Caco-2 (cell line): Measurements from ENCODE around the gene H1-8. TPM values are rescaled to one million over a fixed set of nuclear protein-coding genes. Genes with fewer than 3 reads are reported as not detected.

ENCODE experiments used
- BruUV-seq: library from RNA; stranded (reverse); fragments of 400-500 nt; replicated peaks from 2 replicates; lab custom pipeline; 2021; lab: Mats Ljungman, UMichigan
- CTCF ChIA-PET: fragments of 300-600 bp; sonication (Branson Sonifier 250); formaldehyde crosslinking; loops from one replicate; lab custom pipeline; 2022; ENCODE audit warnings: antibody characterized with exemption; lab: Charles Lee
- POLR2A ChIA-PET: fragments of 300-600 bp; sonication (Branson Sonifier 250); formaldehyde crosslinking; loops from one replicate; lab custom pipeline; 2022; ENCODE audit warnings: antibody characterized with exemption; lab: Charles Lee
- DNase-seq, 2 experiments: peaks; one replicate each; pipeline versions ENCODE4 v3.0.0 to v3.0.0-alpha.2; 2020 to 2022
- H3K27me3 ChIP-seq: replicated peaks from 2 replicates; pipeline ENCODE4 v1.6.0; 2011; ENCODE audit warnings: low read length; ENCODE audit not compliant: control insufficient read depth, insufficient read depth
- H3K36me3 ChIP-seq: 2 replicates; pipeline ENCODE4 v1.5.1; 2011; ENCODE audit warnings: low read length; ENCODE audit not compliant: control insufficient read depth, insufficient read depth
- H3K4me1 ChIP-seq: fragments of 250-450 bp; sonication (Bioruptor Pico); 2 replicates; pipeline ENCODE4 v1.5.1; 2020; ENCODE audit warnings: mild to moderate bottlenecking
- H3K4me3 ChIP-seq: 2 replicates; pipeline ENCODE4 v1.5.1; 2011; ENCODE audit warnings: low read depth, mild to moderate bottlenecking, control low read depth, low read length
- H3K9me3 ChIP-seq: fragments of 250-450 bp; sonication (Bioruptor Pico); 2 replicates; pipeline ENCODE4 v1.5.1; 2020; ENCODE audit warnings: mild to moderate bottlenecking, moderate library complexity
- H3K27ac Mint-ChIP-seq: one replicate; pipeline ENCODE4 v1.8.0; 2022; ENCODE audit warnings: mixed read lengths; ENCODE audit not compliant: unreplicated experiment
- H3K27me3 Mint-ChIP-seq: one replicate; pipeline ENCODE4 v1.8.0; 2022; ENCODE audit warnings: mixed read lengths; ENCODE audit not compliant: insufficient read depth, unreplicated experiment
- H3K36me3 Mint-ChIP-seq: one replicate; pipeline ENCODE4 v1.8.0; 2022; ENCODE audit warnings: mild to moderate bottlenecking, mixed read lengths; ENCODE audit not compliant: insufficient read depth, unreplicated experiment
- H3K4me1 Mint-ChIP-seq: one replicate; pipeline ENCODE4 v1.8.0; 2022; ENCODE audit warnings: low read depth, mixed read lengths; ENCODE audit not compliant: unreplicated experiment
- H3K4me3 Mint-ChIP-seq: one replicate; pipeline ENCODE4 v1.8.0; 2022; ENCODE audit warnings: mild to moderate bottlenecking, moderate library complexity, mixed read lengths; ENCODE audit not compliant: unreplicated experiment
- H3K9me3 Mint-ChIP-seq: one replicate; pipeline ENCODE4 v1.8.0; 2022; ENCODE audit warnings: mixed read lengths; ENCODE audit not compliant: unreplicated experiment
- intact Hi-C: fragments of 100-400 bp; cut with micrococcal nuclease; formaldehyde crosslinking; loops from one replicate; pipeline ENCODE4 v1.10.0; 2022; ENCODE audit not compliant: unreplicated experiment
- total RNA-seq: library from RNA; stranded (reverse); gene quantifications from 2 replicates; pipeline ENCODE4 v1.2.3, GENCODE V29; 2022
- TF ChIP-seq, protein P1 (sequence below), 2 experiments: fragments of 200-600 bp in 1 of 2; IDR thresholded peaks; 1 replicate in 1 of 2; 2 replicates in 1 of 2; pipeline versions ENCODE4 v1.5.1 to v1.8.0; 2011 to 2022; ENCODE audit warnings: antibody characterized with exemption in 1 of 2, control low read depth in 1 of 2, inconsistent platforms in 1 of 2, low read depth in 1 of 2, low read length in 1 of 2, mild to moderate bottlenecking in 1 of 2, moderate library complexity in 1 of 2; ENCODE audit not compliant: insufficient read depth in 1 of 2, severe bottlenecking in 1 of 2, unreplicated experiment in 1 of 2

Gene H1-8
- total RNA-seq, 1 experiment from 2014 or later = not detected

DNA sequence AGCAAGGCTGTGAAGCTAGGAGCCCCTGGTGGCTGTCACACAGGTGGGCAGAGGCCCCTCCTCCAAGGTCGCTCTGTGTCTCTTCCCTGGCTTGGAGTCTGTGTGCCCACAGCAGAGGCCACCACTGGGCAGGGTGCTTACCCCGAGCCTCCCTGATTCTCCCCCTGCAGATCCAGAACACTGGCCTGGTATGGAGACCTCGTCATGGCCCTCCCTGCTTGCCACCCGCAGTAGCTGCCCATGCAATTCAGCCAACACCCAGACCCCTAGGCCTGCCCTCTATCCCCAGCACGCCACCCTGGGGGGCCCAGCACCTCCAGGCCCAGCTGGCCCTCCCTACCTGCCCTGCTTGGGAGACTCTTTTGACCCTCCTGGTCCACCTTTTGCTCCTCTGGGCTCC, 20.0 kb upstream of the H1-8 start:
- Mint-ChIP-seq H3K27ac (no peak overlapping the region), H3K9me3 (no peaks in the 10 kb centered on the region), H3K36me3 (no peaks in the 10 kb centered on the region), H3K4me1 (no peaks in the 10 kb centered on the region), H3K4me3 (no peak overlapping the region), H3K27me3 (no peaks in the 10 kb centered on the region)
- Histone ChIP-seq H3K4me3 (no peak overlapping the region), H3K27me3 (no peaks in the 10 kb centered on the region), H3K9me3 (no peaks in the 10 kb centered on the region), H3K36me3 (no peaks in the 10 kb centered on the region), H3K4me1 (no peaks in the 10 kb centered on the region)
- no peak for DNase-seq
- intact Hi-C loops = no loop called here
- BruUV-seq = no TSS peak
- CTCF ChIA-PET = no interaction called here
- POLR2A ChIA-PET = no interaction called here
- TF ChIP-seq, protein P1, sequence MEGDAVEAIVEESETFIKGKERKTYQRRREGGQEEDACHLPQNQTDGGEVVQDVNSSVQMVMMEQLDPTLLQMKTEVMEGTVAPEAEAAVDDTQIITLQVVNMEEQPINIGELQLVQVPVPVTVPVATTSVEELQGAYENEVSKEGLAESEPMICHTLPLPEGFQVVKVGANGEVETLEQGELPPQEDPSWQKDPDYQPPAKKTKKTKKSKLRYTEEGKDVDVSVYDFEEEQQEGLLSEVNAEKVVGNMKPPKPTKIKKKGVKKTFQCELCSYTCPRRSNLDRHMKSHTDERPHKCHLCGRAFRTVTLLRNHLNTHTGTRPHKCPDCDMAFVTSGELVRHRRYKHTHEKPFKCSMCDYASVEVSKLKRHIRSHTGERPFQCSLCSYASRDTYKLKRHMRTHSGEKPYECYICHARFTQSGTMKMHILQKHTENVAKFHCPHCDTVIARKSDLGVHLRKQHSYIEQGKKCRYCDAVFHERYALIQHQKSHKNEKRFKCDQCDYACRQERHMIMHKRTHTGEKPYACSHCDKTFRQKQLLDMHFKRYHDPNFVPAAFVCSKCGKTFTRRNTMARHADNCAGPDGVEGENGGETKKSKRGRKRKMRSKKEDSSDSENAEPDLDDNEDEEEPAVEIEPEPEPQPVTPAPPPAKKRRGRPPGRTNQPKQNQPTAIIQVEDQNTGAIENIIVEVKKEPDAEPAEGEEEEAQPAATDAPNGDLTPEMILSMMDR (IDR thresholded peaks at IDR 0.05; ENCODE audit: insufficient read depth in 1 of 2, low read depth in 1 of 2, low read length in 1 of 2, severe bottlenecking in 1 of 2, unreplicated experiment in 1 of 2) = no peak

DNA sequence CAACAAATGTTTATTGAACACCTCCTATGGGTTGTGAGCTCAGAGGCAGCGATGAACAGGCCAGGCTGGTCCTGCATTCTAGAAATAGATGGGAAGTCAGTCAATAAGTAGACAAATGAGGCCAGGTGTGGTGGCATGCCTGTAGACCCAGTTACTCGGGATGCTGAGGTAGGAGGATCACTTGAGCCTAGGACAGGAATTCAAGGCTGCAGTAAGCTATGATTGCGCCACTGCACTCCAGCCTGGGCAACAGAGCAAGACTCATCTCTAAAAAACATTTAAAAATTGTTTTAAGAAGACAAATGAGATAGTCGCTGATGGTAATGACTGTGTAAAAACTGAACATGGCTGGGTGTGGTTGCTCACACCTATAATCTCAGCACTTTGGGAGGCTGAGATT, 18.9 kb upstream of the H1-8 start:
- intact Hi-C loops = no loop called here
- H3K36me3 ChIP-seq = no peaks in the 10 kb centered on the region
- no peaks in the 10 kb centered on the region for H3K27me3 ChIP-seq
- no peaks in the 10 kb centered on the region for H3K4me1 Mint-ChIP-seq
- TF ChIP-seq, protein P1 (IDR thresholded peaks at IDR 0.05; ENCODE audit: insufficient read depth in 1 of 2, low read depth in 1 of 2, low read length in 1 of 2, severe bottlenecking in 1 of 2, unreplicated experiment in 1 of 2) = no peak
- CTCF ChIA-PET = no interaction called here
- no peaks in the 10 kb centered on the region for H3K4me1 ChIP-seq
- no peaks in the 10 kb centered on the region for H3K9me3 ChIP-seq
- POLR2A ChIA-PET = no interaction called here
- H3K9me3 Mint-ChIP-seq = no peaks in the 10 kb centered on the region
- no peak overlapping the region for H3K4me3 Mint-ChIP-seq
- no peak for DNase-seq
- no TSS peak for BruUV-seq
- no peaks in the 10 kb centered on the region for H3K27me3 Mint-ChIP-seq
- H3K4me3 ChIP-seq = no peak overlapping the region
- no peaks in the 10 kb centered on the region for H3K36me3 Mint-ChIP-seq
- H3K27ac Mint-ChIP-seq = no peak overlapping the region

DNA sequence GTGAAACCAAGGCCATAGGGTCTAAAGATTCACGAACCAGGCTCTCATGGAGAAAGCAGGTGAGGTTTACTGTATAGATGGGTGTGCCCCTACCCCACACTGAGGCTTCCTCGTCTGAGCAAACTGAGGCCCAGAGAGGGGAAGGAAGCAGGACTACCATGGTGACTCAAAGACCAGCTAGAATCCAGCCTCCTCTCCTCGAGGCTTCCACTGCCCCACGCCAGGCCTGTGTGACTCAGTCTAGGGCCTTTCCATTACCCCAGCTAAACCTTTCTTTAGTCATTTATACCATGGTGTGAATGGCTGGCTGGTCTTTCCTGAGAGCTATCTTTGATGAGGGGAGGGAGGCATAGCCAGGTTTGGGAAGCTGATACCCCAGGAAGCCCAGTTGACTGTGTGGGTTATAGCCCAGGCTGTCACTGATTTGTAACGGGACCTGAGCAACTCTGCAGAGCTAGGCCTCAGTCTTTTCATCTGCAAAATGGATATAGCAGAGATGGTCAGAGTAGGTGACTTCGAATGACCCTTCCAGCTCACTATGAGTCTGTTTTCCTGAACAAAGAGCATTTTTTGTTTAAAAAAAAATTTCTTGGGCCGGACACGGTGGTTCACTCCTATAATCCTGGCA, 17.5 kb upstream of the H1-8 start:
- no TSS peak for BruUV-seq
- H3K36me3 ChIP-seq = no peaks in the 10 kb centered on the region
- CTCF ChIA-PET = no interaction called here
- H3K9me3 Mint-ChIP-seq = no peaks in the 10 kb centered on the region
- no peaks in the 10 kb centered on the region for H3K27me3 ChIP-seq
- TF ChIP-seq, protein P1 (IDR thresholded peaks at IDR 0.05; ENCODE audit: insufficient read depth in 1 of 2, low read depth in 1 of 2, low read length in 1 of 2, severe bottlenecking in 1 of 2, unreplicated experiment in 1 of 2) = no peak
- no peaks in the 10 kb centered on the region for H3K4me1 Mint-ChIP-seq
- H3K36me3 Mint-ChIP-seq = no peaks in the 10 kb centered on the region
- peaks cover 6% of the 10 kb centered on the region; the same call in 1 of the 2 replicates for H3K4me1 ChIP-seq
- H3K27me3 Mint-ChIP-seq = no peaks in the 10 kb centered on the region
- no peak overlapping the region for H3K4me3 Mint-ChIP-seq
- no peak overlapping the region for H3K4me3 ChIP-seq
- intact Hi-C loops = no loop called here
- DNase-seq = no peak
- H3K9me3 ChIP-seq = no peaks in the 10 kb centered on the region
- H3K27ac Mint-ChIP-seq = no peak overlapping the region
- POLR2A ChIA-PET = interaction anchor here (0.6 kb wide), 1 partner anchor 126 kb away, joined by 4 read pairs; no protein-coding TSS in a partner anchor
